DMS79 (cell line): Measurements from ENCODE around the gene ENTPD2.

Experiments used
- DNase-seq: peaks from one replicate; lab custom pipeline; 2025; lab: John Stamatoyannopoulos, UW

ENTPD2 gene

GRCh38 chr9:137079401-137079787, 25.5 kb upstream of the ENTPD2 start:
- DNase-seq: no peak

- DNase-seq: no peak
Observed at GRCh38 chr9:137078701-137079400, 25.0 kb upstream of the ENTPD2 start.

- no peak for DNase-seq
Observed at GRCh38 chr9:137077758-137078693, 24.2 kb upstream of the ENTPD2 start.

- DNase-seq: no peak
Observed at GRCh38 chr9:137077010-137077747, 23.3 kb upstream of the ENTPD2 start, which contains the start of gene UAP1L1. Gene UAP1L1 (plus strand): TSS chr9:137077517. CDS start chr9:137077533, 16 bp downstream.

GRCh38 chr9:137076636-137077009, 22.8 kb upstream of the ENTPD2 start:
- no peak for DNase-seq

- DNase-seq: no peak
Observed at GRCh38 chr9:137075275-137075775, 21.5 kb upstream of the ENTPD2 start.

GRCh38 chr9:137074657-137075274, 20.9 kb upstream of the ENTPD2 start:
- DNase-seq: no peak

- no peak for DNase-seq
Observed at GRCh38 chr9:137073992-137074399, 20.1 kb upstream of the ENTPD2 start.

- DNase-seq: no peak
Observed at GRCh38 chr9:137071282-137071681, 17.4 kb upstream of the ENTPD2 start.

- DNase-seq: peak; percentile 88
Observed at GRCh38 chr9:137070906-137071275, 17.0 kb upstream of the ENTPD2 start.

GRCh38 chr9:137070201-137070905, 16.5 kb upstream of the ENTPD2 start, which contains the start of gene SAPCD2:
Gene SAPCD2 (minus strand): TSS chr9:137070557. CDS start chr9:137070460, 97 bp downstream.
- DNase-seq: peak; percentile 91

- DNase-seq: no peak
Observed at GRCh38 chr9:137069508-137070091, 15.7 kb upstream of the ENTPD2 start.

- DNase-seq: no peak
Observed at GRCh38 chr9:137068539-137069507, 15.0 kb upstream of the ENTPD2 start.

GRCh38 chr9:137067860-137068538, 14.1 kb upstream of the ENTPD2 start:
- DNase-seq: peak; percentile 74

- no peak for DNase-seq
Observed at GRCh38 chr9:137066096-137066861, 12.4 kb upstream of the ENTPD2 start.

GRCh38 chr9:137065336-137065967, 11.6 kb upstream of the ENTPD2 start:
- DNase-seq: no peak

GRCh38 chr9:137064880-137065164, 11.0 kb upstream of the ENTPD2 start:
- no peak for DNase-seq
